GM18505 (cell line): ENCODE results near the gene IQCC.
"Not testable (repeated sequence)": the region's sequence is repeated elsewhere in the genome, so short reads cannot be mapped to it uniquely, and the experiment has no call there.

ENCODE experiments used
- ATAC-seq: cut with Tn5 transposase; IDR thresholded peaks from one replicate; pipeline ENCODE4 v1.9.1; 2021; ENCODE audit not compliant: unreplicated experiment
- POLR2A ChIP-seq: IDR thresholded peaks from 4 replicates; pipeline ENCODE4 v1.6.1; 2011; ENCODE audit warnings: borderline replicate concordance; ENCODE audit not compliant: insufficient read depth, insufficient read length; ENCODE audit errors: extremely low read depth

Gene IQCC

GRCh38 chr1:32205401-32206370 is at the start of gene IQCC:
Gene IQCC, plus strand, starts transcription at chr1:32205671. Its CDS starts 11 bp downstream, at chr1:32205682.
- peak; percentile 67 for TF ChIP-seq POLR2A
- ATAC-seq, result peak; percentile 47

- no peak for ATAC-seq
- no peak for TF ChIP-seq POLR2A
These were observed 46.3 kb upstream of the IQCC start for GRCh38 chr1:32159189-32159588.

- no peak for ATAC-seq
These were observed 42.1 kb upstream of the IQCC start for GRCh38 chr1:32163405-32163804.

GRCh38 chr1:32165633-32166032 is 39.8 kb upstream of the IQCC start:
- ATAC-seq, result not testable (repeated sequence)

More at GRCh38 chr1:32163405-32163804, 42.1 kb upstream of the IQCC start:
- no peak for TF ChIP-seq POLR2A

- TF ChIP-seq POLR2A, result no peak
- no peak for ATAC-seq
These were observed 34.5 kb upstream of the IQCC start for GRCh38 chr1:32170991-32171390.

- ATAC-seq, result no peak
- TF ChIP-seq POLR2A, result no peak
These were observed 32.7 kb upstream of the IQCC start for GRCh38 chr1:32172621-32173245.

GRCh38 chr1:32178380-32179192 is 26.9 kb upstream of the IQCC start:
- TF ChIP-seq POLR2A, result no peak
- ATAC-seq, result no peak

- ATAC-seq, result no peak
- no peak for TF ChIP-seq POLR2A
These were observed 26.4 kb upstream of the IQCC start for GRCh38 chr1:32179193-32179442.

GRCh38 chr1:32179443-32180185 is 25.9 kb upstream of the IQCC start, which contains the start of gene TXLNA:
Gene TXLNA, plus strand, starts transcription at chr1:32179675. Its CDS starts 671 bp downstream, at chr1:32180346.
- peak; percentile 94 for TF ChIP-seq POLR2A
- ATAC-seq, result peak; percentile 82

- peak; percentile 14 for TF ChIP-seq POLR2A
- ATAC-seq, result no peak
These were observed 25.0 kb upstream of the IQCC start for GRCh38 chr1:32180186-32181060.

- no peak for ATAC-seq
- no peak for TF ChIP-seq POLR2A
These were observed 24.4 kb upstream of the IQCC start for GRCh38 chr1:32181065-32181464.

- ATAC-seq, result no peak
- no peak for TF ChIP-seq POLR2A
These were observed 23.9 kb upstream of the IQCC start for GRCh38 chr1:32181563-32181962.
